ENCODE measurements around the gene CNOT6L. TPM values are rescaled to one million over a fixed set of nuclear protein-coding genes. Genes with fewer than 3 reads are reported as not detected.

CNOT6L gene
- polyA plus RNA-seq, 1 of the 3 experiments (the other 2 are of a cell fraction): 2.8 TPM

- Histone ChIP-seq H3K9me2 (no peaks in the 10 kb centered on the region), H4K20me1 (ENCODE audit: insufficient read depth) (no peaks in the 10 kb centered on the region), H3K9ac (peak within 1 kb of the TSS; percentile 97), H3K79me2 (ENCODE audit: insufficient read depth) (peaks cover 39% of the 10 kb centered on the region), H3K4me2 (peak within 1 kb of the TSS; percentile 86), H3K27ac (ENCODE audit: low read depth in 2 of 2, low read length in 1 of 2) (peak within 1 kb of the TSS; percentile 97 to 99), H3K27me3 (ENCODE audit: insufficient read depth) (no peaks in the 10 kb centered on the region), H3F3A (replicated peaks; ENCODE audit: insufficient read depth) (peaks cover 20% of the 10 kb centered on the region), H3K9me3 (no peaks in the 10 kb centered on the region), H3K36me3 (replicated peaks in 1 of 2; ENCODE audit: control insufficient read depth in 1 of 2, insufficient read depth in 2 of 2, low read length in 1 of 2) (peaks cover 2 to 16% of the 10 kb centered on the region in 2 experiments), H2AFZ (ENCODE audit: low read depth) (peak within 1 kb of the TSS; percentile 98), H3K4me3 (ENCODE audit: low read depth in 2 of 2, low read length in 1 of 2) (peak within 1 kb of the TSS; percentile 69 to 98), H3K4me1 (ENCODE audit: control insufficient read depth in 1 of 2, insufficient read depth in 2 of 2, low read depth in 1 of 2, low read length in 1 of 2) (no peaks in the 10 kb centered on the region; a peak in 2 of 4 replicates)
- 1% methylated on average over 33 of the region's 33 CpGs for WGBS (ENCODE audit: low lambda C conversion rate)
- POLR2A ChIA-PET: interaction anchor here (0.9 to 1.4 kb wide), 5 partner anchors 39 to 196 kb away, joined by 3 to 6 read pairs (median 3); partner anchors contain the start of gene FRAS1
- CTCF ChIA-PET: interaction anchor here (0.6 to 2.7 kb wide), 16 partner anchors 9 to 261 kb away, joined by 3 to 17 read pairs (median 4); partner anchors contain the start of gene CNOT6L
- peak; percentile 77 for DNase-seq
- no peak for TF ChIP-seq ZBTB33 (IDR thresholded peaks at IDR 0.05; ENCODE audit: borderline replicate concordance, low read depth)
- TF ChIP-seq TCF12 (IDR thresholded peaks at IDR 0.05): peak; percentile 46; the same call in 1 of the 2 replicates
- peak; percentile 91 for TF ChIP-seq GABPA (IDR thresholded peaks at IDR 0.05; ENCODE audit: low read depth)
- peak; percentile 79 for TF ChIP-seq ELF1 (IDR thresholded peaks at IDR 0.05)
- TF ChIP-seq RXRA (IDR thresholded peaks at IDR 0.05; ENCODE audit: borderline replicate concordance, low read depth): no peak
- TF ChIP-seq GATA2 (CRISPR knock-in tag; IDR thresholded peaks at IDR 0.05): 0 out of 2 replicates have a peak, but pooled peaks have one; percentile 13
- peak; percentile 99 for TF ChIP-seq MXI1 (IDR thresholded peaks at IDR 0.05; ENCODE audit: low read depth, low read length)
- TF ChIP-seq FOXJ3 (CRISPR knock-in tag; IDR thresholded peaks at IDR 0.05): no peak; the same call in 1 of the 2 replicates
- peak; percentile 36 for TF ChIP-seq JUND (IDR thresholded peaks at IDR 0.05)
- TF ChIP-seq PBX3 (IDR thresholded peaks at IDR 0.05): no peak; the same call in 1 of the 2 replicates
- TF ChIP-seq, protein P1, sequence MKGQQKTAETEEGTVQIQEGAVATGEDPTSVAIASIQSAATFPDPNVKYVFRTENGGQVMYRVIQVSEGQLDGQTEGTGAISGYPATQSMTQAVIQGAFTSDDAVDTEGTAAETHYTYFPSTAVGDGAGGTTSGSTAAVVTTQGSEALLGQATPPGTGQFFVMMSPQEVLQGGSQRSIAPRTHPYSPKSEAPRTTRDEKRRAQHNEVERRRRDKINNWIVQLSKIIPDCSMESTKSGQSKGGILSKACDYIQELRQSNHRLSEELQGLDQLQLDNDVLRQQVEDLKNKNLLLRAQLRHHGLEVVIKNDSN (IDR thresholded peaks at IDR 0.05; ENCODE audit: borderline replicate concordance, low read depth): 0 out of 2 replicates have a peak, but pooled peaks have one; percentile 20
- peak; percentile 6 to 56; a peak in 1 of 4 replicates for TF ChIP-seq EP300 (IDR thresholded peaks at IDR 0.05; ENCODE audit: borderline replicate concordance in 1 of 2, low read depth in 1 of 2, low read length in 1 of 2)
- TF ChIP-seq, protein P2, sequence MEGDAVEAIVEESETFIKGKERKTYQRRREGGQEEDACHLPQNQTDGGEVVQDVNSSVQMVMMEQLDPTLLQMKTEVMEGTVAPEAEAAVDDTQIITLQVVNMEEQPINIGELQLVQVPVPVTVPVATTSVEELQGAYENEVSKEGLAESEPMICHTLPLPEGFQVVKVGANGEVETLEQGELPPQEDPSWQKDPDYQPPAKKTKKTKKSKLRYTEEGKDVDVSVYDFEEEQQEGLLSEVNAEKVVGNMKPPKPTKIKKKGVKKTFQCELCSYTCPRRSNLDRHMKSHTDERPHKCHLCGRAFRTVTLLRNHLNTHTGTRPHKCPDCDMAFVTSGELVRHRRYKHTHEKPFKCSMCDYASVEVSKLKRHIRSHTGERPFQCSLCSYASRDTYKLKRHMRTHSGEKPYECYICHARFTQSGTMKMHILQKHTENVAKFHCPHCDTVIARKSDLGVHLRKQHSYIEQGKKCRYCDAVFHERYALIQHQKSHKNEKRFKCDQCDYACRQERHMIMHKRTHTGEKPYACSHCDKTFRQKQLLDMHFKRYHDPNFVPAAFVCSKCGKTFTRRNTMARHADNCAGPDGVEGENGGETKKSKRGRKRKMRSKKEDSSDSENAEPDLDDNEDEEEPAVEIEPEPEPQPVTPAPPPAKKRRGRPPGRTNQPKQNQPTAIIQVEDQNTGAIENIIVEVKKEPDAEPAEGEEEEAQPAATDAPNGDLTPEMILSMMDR (IDR thresholded peaks at IDR 0.05): peak; percentile 9; the same call in 1 of the 2 replicates
- no peak for TF ChIP-seq USF2 (IDR thresholded peaks at IDR 0.05; ENCODE audit: borderline replicate concordance, low read depth, low read length)
- peak; percentile 90 for TF ChIP-seq CHD2 (IDR thresholded peaks at IDR 0.05; ENCODE audit: low read length, partially characterized antibody)
- TF ChIP-seq, protein P3, sequence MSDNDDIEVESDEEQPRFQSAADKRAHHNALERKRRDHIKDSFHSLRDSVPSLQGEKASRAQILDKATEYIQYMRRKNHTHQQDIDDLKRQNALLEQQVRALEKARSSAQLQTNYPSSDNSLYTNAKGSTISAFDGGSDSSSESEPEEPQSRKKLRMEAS (IDR thresholded peaks at IDR 0.05; ENCODE audit: low read depth): peak; percentile 95
- peak; percentile 93; the same call in 1 of the 2 replicates for TF ChIP-seq SIN3A (IDR thresholded peaks at IDR 0.05; ENCODE audit: borderline replicate concordance, low read depth, low read length)
- TF ChIP-seq RCOR1 (IDR thresholded peaks at IDR 0.05; ENCODE audit: low read length): peak; percentile 59; the same call in 1 of the 2 replicates
- peak; percentile 98 for TF ChIP-seq YY1 (IDR thresholded peaks at IDR 0.05; ENCODE audit: low read depth)
- no peak for TF ChIP-seq EZH2phosphoT487 (IDR thresholded peaks at IDR 0.05; ENCODE audit: borderline replicate concordance, low read depth)
- TF ChIP-seq POLR2AphosphoS5 (IDR thresholded peaks at IDR 0.05; ENCODE audit: low read depth, low read length): peak; percentile 94
- no peak for TF ChIP-seq SMC3 (IDR thresholded peaks at IDR 0.05; ENCODE audit: low read depth, low read length)
- no peak; the same call in 1 of the 2 replicates for TF ChIP-seq IRF3 (IDR thresholded peaks at IDR 0.05; ENCODE audit: low read depth, low read length)
- peak; percentile 100 for TF ChIP-seq TAF1 (IDR thresholded peaks at IDR 0.05; ENCODE audit: borderline replicate concordance, low read depth, low read length)
Measured at GRCh38 chr4:77862478-77863216, 43.5 kb upstream of the CNOT6L start, which contains the start of gene MRPL1. Gene MRPL1, plus strand, starts transcription at chr4:77862830. Its CDS starts 19 bp downstream, at chr4:77862849.
